SIG-M5 treated with dmso at 0.1 percent for 504 hours (cell line): Measurements from ENCODE around the gene BTBD19.
"Not testable (repeated sequence)": the region's sequence is repeated elsewhere in the genome, so short reads cannot be mapped to it uniquely, and the experiment has no call there.

Source experiments
- DNase-seq: peaks from one replicate; lab custom pipeline; 2025; ENCODE audit not compliant: unreplicated experiment; lab: John Stamatoyannopoulos, UW

The BTBD19 gene

DNA sequence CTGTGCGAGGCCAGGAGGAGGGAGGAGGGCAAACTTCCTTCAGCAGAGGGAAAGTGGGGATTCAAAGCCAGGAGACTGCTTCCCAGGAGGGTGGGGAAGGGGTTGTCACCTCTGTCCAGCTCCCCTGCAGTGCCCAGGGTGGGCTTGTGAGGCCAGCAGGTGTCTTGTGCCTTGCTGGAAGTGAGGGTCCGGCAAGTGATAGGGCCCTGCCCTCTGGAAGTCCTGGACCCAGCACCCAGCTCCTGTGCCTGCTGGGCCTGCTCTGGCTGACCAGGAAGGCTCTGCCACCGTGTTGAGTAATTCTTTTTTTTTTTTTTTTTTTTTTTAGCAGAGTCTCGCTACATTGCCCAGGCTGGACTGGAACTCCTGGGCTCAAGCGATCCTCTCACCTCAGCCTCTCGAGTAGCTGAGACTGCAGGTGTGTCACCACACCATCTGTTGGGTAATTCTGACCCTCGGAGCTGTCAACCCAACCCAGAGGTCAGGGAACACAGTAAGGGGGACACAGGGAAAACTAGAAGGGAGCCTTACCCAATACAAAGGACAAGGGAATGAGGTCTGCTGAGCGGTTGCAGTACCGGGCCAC lies 21.4 kb upstream of the BTBD19 start:
- no peak for DNase-seq

DNA sequence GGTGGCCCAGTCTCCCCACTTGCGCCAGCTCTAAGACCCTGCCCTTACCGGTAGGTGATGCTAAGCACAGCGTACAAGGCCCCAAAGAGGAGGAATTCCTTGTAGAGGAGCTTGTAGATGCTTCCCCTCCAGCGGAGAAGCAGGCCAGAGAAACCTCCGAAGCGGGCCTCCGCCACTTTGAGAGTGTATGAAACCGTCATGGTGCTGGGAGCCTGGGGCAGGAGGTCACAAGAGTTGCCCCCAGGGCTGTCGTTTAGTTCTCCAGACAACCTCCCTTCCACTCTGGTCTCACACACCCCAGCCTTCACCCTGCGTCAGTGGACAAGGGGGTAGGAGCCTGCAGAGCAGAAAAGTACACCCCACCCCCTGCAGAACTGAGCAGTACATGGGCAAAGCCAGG lies 20.8 kb upstream of the BTBD19 start:
- no peak for DNase-seq

DNA sequence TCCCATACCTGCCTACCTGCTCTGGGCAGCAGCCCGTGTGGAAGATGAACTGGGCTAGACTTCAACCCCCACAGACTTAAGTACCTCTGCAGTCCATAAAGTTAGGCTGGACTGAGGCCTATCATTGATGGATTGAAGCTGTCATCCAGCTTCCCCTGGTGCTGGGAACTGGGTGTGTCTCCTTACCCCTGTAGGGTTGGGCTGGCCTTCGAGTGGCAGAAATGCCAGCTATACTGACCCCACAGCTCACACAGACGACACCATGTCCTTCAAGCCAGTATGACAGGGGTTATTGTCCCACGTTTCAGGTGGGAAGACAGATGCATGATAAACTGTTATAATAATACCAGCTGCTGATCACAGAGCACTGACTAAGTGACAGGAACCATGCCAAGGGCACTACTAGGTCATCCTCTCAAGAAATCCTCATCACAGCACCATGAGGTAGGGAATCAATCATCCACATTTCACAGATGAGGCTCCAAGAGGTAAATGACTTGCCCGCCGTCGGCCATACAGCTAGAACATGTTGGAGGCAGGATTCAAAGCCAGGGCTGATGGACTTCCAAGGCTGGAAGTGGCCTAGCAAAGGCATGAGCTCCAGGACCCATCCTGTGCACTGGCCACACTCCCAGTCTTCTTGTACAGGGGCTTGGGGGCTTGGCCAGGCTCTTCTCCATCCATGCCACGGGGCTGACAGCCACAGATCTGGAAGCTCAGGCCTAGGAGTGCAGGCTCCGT lies 20.0 kb upstream of the BTBD19 start, which contains the start of gene BEST4:
BEST4 (minus strand) TSS at position 51 of the 741 bp plus-strand sequence. CDS start 465 bp downstream, outside the sequence.
- no peak for DNase-seq

GRCh38 chr1:44790968-44791801 lies 17.1 kb upstream of the BTBD19 start:
- DNase-seq = no peak

GRCh38 chr1:44792736-44793502 lies 15.4 kb upstream of the BTBD19 start:
- DNase-seq = no peak

DNA sequence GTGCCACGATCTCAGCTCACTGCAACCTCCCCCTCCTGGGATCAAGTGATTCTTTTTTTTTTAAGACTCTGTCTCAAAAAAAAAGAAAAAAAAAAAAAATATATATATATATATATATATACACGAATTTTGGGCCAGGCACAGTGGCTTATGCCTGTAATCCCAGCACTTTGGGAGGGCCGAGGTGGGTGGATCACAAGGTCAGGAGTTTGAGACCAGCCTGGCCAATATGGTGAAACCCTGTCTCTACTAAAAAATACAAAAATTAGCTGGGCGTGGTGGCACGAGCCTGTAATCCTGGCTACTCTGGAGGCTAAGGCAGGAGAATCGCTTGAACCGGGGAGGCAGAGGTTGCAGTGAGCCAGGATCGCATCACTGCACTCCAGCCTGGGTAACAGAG lies 10.4 kb upstream of the BTBD19 start:
- not testable (repeated sequence) for DNase-seq

DNA sequence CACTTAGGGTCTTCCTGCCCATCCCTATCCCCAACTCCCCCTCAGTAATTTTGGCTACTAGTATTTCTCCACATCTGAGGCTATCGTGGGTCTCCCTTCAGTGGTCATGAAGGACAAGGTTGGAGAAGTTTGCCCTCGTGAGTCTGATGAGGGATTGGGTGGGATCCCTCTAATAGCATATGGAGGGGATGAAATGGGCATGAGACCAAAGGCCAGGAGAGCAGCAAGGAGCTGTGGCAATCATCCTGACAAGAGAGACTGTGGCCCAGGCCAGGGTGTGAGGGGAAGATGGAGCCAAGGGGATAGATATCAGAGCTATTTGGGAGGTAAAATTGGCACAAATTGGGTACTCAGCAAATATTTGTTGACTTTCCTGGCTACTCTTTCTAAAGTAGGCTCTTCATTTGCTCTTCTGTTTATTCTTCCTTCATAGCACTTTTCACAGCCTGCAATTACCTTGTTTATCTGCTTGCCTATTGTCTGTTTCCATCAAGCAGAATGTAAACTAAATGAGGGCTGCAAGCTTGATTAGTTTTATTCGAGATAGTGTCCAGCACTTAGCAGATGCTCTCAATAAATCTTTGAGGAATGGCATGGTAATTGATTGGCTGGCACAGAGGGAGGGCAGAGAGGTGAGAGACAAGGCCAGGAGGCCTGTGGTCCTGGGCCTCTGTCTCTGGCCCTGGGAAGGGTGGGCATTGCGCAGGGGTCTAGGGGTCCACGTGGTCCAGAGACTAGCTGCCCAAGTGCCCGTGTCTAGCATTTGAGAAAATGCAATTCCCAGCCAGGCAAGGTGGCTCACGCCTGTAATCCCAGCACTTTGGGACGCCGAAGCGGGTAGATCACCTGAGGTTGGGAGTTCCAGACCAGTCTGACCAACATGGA lies 9.6 kb upstream of the BTBD19 start:
- DNase-seq = no peak

DNA sequence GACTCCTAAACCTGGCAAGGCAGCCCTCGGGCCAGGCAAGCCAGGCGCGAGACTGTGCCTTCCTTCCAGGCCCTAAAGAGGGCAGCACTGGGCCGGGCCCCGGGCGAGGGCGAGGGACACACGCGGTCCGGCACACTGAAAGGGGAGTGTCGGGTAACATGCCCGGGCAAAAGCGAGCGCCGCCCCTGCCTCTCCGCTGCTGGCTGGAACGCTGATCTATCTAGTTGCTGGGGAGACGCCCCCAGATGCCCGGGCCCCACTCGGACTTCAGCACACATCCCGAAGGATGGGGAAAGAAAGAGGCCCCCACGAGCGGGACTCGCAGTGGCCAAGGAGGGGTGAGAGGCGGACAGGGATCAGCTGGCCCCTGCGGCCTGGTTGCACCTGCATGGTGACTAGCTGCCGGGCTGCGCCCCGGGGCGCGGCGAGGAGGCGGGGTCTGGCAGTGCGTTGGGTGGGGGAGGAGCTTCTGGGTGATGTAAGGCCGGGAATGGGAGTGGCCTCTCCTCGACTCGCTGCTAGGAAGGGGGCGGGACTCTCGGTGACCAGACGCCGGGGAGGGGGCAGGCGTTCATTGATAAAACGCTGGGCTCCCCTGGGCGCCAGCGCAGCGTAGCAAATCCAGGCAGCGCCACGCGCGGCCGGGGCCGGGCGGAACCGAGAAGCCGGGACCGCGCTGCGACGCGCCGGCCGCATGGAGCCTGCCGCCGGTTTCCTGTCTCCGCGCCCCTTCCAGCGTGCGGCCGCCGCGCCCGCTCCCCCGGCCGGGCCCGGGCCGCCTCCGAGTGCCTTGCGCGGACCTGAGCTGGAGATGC lies 8.3 kb upstream of the BTBD19 start, which contains the start of gene PLK3:
PLK3 (plus strand) TSS at position 608 of the 815 bp plus-strand sequence; CDS start at position 695, 87 bp downstream.
- DNase-seq = peak; percentile 95

DNA sequence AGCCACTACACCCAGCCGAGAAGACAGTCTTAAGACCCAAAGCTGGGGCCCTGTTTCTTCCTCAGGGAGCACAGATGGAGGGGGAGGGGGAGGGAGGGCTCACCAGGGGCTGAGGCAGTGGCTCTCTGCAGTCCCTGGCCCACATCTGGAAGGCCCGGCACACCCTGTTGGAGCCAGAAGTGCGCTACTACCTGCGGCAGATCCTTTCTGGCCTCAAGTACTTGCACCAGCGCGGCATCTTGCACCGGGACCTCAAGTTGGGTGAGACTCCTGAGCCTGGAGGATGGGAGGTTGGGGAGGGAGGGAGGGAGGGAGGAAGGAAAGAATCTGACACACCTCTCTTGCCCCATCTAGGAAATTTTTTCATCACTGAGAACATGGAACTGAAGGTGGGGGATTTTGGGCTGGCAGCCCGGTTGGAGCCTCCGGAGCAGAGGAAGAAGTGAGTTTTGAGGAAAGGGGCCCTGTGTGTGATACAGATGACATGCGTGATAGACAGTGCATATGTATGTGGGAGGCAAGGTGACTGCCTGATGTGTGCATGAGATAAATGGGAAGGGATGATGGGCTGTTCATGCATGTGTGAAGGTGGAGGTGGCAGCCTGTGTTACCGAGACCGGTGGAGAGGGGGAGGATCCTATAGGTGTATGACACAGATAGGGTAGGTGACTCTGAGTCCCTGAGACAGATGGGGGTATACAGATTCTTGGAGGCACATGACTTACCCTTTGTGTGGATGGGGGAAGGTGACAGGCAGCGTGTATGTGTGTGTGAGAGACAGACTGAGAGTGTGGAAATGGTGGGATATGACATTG lies 6.6 kb upstream of the BTBD19 start:
- no peak for DNase-seq

- no peak for DNase-seq
Observed at GRCh38 chr1:44802306-44803061, 5.8 kb upstream of the BTBD19 start.

DNA sequence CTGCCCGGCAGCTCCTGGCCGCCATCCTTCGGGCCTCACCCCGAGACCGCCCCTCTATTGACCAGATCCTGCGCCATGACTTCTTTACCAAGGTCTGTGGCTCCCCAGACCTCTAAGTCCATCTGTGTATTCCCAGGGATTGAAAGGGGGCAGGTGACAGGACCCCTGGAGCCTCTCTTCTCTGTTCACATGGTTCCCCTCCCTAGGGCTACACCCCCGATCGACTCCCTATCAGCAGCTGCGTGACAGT lies 5.3 kb upstream of the BTBD19 start:
- DNase-seq = no peak

DNA sequence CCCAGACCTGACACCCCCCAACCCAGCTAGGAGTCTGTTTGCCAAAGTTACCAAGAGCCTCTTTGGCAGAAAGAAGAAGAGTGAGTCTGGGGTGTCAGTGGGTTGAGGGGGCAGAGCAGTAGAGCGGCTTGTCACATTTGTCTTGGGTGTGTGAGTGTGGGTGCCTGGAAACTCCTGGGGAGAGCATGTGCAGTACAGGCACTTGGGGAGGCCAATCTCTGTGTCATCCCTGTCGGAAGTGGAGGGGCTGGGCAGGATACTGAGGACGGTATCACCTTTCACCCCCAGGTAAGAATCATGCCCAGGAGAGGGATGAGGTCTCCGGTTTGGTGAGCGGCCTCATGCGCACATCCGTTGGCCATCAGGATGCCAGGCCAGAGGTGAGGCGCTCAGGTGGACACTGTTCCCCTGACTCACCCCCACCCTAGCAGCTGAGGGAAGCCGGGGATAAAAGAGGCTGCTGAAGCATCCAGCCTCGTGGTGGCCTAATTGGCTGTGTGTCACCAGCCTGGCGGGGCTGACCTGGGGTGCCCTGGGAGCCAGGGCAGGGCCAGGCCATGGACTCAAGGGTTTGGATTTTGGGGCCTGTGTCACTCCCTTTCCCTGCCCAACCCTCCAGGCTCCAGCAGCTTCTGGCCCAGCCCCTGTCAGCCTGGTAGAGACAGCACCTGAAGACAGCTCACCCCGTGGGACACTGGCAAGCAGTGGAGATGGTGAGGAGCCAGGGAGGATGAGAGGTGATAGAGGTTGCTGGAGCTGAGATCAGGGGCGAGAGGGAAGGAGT lies 4.8 kb upstream of the BTBD19 start:
- no peak for DNase-seq

GRCh38 chr1:44805311-44806024 lies 2.9 kb upstream of the BTBD19 start:
- DNase-seq = no peak

DNA sequence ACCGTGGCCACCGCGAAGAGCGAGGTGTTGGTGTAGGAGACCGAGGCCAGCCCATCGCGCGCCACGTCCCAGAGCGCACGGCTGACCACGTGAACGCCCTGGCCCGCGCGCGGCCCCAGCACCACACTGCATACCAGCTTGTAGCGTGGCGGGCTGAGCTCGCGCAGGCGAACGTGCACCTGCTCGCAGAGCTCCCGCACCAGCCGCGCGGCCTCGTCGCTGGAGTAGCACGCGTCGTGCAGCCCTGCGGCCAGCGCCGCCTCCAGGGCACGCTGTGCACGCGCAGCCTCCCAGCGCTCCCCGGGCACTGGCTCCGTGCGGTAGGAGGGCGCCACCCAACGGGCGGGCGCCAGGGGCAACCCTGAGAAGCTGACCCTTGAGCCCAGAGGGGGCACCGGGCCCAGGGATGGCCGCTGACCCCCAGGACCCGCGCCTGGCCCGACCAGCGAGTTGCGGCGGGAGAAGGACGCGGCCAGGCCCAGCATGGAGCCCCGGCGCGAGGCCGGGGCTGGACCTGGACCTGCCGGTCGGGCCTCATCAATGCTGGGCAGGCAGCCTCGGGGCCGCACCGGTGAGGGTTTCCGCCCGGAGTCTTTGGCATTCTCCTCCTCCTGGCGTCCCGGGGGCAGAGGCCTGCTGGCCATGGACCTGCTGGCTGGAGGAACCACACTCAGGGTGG lies 2.2 kb upstream of the BTBD19 start:
- DNase-seq = no peak

GRCh38 chr1:44806704-44807363 lies 1.5 kb upstream of the BTBD19 start, which contains the start of gene DYNLT4:
Gene DYNLT4, minus strand, starts transcription at chr1:44807351. Its CDS starts 683 bp downstream, at chr1:44806668.
- DNase-seq = no peak
